HG03039 (cell line): ENCODE measurements around the gene DPP6.

Source experiments
- ATAC-seq: cut with Tn5 transposase; IDR thresholded peaks from one replicate; pipeline ENCODE4 v1.9.1; 2021; ENCODE audit warnings: mild to moderate bottlenecking, moderate library complexity; ENCODE audit not compliant: unreplicated experiment

The DPP6 gene

DNA sequence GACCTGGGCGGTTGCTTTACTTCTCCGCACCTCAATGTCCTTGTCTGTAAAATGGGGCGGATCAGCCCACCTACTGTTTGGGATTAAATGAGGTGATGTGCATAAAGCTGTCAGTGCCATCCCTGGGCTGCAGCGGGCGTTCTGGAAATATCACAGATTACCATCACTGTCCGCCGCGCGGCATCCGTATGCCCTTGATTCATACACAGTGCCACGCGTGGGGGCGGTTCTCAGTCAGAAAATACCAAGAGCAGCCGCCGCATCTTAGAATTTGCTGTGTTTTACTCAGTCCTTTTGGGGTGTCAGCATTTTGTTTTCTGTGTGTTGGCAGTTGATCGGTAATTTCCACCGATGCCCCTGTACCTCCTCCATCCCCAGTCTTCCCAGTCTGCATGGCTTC, 338.8 kb downstream of the DPP6 start:
- ATAC-seq, result no peak

DNA sequence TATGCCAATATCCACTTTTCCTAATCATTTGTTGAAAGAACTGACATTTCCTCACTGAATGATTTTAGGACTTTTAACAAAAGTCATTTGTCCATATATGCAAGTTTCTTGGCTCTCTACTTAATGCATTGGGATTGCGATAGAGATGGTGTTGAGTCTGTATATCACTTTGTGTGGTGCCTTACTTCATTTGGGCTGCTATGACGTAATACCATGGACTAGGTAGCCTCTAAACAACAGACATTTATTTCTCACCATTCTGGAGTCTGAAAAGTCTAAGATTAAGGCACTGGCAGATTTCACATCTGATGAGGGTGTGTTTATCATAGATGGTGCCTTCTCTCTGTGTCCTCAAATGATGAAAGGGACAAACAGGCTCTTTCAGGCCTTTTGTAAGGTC, 342.6 kb downstream of the DPP6 start:
- ATAC-seq, result no peak

DNA sequence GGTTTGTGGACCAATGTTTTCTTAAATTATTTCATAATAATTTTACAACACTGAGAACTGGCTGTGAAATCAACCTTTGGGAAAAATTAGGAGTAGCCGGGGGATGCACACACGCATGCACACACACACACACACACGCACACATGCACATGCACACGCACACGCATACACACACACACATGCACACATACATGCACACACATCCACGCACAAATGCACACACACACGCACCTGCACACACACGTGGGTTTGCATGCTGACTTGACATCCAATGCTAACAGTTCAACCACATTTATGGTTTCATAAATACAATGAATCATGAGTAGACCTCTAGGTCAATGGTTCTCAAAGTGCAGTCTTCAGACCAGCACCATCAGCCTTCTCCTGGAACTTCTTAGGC, 354.1 kb downstream of the DPP6 start:
- no peak for ATAC-seq

DNA sequence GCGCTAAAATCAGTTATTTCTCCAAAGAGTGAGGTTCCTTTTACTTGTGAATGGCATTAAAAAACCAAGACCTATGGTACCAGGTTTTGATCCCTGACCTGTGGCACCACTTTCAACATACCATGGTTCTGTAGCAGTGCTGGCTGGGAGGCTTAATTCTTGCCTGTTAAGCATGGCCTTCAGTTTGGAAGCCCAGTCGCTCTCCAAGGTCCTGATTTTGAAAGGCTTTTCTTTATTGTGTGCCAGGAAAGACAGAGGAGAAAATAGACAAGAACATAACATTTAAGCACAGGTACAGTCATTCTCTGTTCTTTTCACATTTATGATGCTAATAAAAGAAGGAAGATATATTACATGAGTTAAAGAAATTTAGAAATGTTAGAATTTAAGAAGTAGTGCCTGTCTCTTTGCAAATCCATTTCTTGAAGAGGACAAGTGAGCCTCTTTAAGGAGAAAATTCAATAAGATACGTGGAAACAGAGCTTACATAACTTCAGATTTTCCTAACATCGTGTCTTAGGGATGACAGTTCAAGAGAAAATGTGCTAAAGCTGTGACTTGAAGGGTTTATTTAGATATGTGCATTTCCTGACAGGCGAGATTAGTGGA, 357.6 kb downstream of the DPP6 start:
- ATAC-seq, result no peak

DNA sequence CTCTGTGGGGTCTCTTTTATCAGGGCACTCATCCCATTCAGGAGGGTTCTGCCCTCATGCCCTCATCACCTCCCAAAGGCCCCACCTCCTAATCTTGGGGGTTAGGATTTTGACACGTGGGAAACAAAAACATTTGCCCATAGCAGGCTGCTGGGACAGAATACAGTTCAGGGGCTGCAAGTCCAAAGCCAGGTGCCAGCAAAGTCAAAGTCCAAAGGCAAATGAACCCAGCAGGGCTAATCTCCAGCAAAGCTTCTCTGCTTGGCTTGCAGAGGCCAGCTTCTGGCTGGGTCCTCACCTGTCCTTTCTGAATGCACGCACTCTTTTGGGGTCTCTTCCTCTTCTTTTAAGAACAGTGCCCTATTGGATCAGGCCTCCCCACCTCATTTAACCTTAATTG, 359.9 kb downstream of the DPP6 start:
- ATAC-seq, result no peak

DNA sequence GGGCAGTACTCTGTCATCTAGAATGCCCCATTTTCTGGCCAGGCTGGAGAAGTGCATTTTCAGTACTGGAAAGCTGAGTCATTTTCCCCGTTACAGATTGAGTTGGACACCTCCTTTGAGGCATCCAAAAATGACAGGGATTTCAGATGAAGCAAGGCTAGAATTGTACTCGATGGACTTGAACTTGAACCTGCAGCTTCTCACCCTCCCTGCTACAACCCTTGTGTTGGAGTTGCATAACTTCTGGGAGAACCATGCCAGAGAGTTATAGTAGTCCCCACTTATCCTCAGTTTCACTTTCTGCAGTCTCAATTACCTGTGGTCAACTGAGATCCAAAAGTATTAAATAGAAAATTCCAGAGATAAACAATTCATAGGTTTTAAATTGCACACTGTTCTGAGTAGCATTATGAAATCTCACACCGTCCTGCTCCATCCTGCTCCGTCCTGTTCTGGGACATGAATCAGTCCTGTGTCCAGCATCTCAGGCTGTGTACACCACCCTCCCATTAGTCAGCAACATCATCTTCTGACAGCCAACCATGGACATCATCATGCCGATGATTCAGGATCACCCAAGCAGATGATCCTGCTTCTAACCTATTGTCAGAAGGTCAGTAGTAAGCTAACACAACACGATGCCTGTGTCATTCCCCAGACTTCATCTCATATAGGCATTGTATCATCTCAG, 363.7 kb downstream of the DPP6 start:
- ATAC-seq, result no peak

DNA sequence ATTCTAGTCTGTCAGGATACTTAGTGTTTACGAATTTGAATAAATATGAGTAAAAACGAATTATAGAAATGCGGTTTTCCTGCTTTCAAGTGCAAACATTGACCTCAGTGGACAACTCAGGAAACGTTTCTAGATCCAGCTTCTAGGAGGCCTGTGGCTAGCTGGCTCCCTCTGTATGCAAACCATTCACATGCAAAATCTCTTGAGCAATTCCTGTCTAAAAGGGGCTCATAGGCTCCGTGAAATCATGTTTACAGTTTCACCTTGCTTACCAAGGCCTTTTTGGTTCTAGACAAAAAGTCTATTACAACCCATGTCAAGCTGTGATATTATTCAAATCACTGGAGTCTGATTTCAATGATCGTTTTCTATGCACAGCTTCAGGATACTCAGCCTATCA, 364.5 kb downstream of the DPP6 start:
- ATAC-seq, result no peak

DNA sequence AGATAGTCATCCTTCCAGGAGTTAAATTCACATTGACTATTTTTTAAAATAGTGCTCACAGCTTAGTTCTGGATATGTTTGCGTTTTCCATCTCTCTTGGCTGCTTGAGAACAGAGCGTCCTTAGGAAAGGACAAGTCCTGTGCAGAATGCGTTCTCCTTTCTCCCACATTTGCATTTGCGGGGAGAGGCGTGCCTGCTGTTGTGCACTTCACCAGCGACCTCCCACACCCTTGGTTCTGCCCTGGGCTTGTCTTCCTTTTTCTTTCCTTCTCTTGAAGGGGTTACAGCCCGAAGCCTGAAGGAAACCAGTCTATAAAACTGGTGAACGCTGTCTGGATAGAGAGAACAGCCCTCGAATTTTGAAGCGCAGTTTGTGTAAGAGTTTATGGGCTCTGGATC, 367.1 kb downstream of the DPP6 start:
- ATAC-seq, result no peak

DNA sequence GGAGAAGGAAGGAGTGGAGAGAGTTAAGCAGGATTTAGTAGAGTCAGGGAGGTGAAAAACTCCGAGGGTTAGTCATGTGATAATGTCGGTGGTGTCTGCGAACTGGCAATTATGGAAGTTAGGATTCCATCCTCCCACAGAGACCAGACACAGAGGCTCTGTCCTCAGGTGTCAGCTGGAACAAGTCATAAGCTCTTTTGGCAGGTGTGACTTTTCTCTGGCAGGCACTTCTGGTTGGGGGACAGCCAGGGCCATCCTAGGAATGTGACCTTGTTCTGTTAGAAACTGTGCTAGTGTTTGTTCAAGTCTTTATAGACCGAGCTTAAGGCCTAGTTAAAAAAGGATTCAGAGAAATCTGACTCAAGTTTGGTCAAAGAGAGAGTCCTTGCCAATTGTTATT, 371.0 kb downstream of the DPP6 start:
- no peak for ATAC-seq

DNA sequence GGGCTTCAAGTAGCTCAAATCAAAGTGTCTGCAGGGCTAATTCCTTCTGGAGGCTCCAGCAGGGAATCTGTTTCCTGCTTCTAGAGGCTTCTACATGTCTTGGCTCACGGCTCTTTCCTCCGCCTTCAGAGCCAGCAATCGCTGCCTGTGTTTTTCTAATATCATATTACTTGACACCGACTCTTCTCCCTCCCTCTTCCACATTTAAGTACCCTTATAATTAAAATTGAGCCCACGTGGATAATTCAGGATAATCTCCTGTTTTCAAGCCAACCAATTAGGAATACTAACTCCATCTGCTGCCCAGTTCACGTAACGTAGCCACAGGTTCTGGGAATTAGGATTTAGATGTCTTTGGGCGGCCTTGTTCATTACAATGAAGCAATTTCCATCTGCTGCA, 372.2 kb downstream of the DPP6 start:
- no peak for ATAC-seq

DNA sequence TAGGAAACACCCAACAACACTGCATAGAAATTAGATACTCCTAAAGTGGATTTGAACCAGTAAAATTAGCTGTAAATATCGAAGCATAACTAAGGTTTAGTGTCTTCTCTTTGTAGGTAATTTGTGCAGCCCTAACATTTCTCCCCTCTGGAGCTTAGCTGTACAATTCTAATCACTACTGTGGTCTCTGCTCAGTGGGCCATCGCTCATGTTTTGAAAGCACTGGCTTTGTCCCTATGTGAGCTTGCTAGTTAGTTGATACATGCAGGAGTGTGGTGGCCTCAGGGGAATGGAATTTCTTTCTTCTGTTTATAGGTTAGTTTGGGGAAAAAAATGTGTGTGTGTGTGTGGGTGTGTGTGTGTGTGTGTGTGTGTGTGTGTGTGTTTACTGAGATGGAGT, 373.1 kb downstream of the DPP6 start:
- no peak for ATAC-seq

DNA sequence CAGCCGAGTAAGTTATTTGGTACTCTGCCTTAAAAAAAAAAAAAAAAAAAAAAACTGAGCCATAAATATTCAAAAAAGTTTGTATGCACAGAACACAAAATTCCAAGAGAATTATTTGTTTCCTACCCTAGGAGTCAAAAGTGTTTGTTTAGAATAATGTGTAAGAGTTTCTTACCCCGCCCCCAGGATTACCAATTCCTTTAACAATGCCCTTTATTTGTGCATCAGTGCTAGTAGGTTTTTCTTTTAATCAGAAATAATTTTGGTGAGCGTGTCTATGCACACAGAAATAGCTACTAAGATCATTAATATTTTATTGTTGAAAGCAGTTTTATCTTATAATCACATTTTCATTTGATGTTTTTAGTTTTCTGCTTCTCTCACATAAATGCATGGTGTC, 374.6 kb downstream of the DPP6 start:
- no peak for ATAC-seq

DNA sequence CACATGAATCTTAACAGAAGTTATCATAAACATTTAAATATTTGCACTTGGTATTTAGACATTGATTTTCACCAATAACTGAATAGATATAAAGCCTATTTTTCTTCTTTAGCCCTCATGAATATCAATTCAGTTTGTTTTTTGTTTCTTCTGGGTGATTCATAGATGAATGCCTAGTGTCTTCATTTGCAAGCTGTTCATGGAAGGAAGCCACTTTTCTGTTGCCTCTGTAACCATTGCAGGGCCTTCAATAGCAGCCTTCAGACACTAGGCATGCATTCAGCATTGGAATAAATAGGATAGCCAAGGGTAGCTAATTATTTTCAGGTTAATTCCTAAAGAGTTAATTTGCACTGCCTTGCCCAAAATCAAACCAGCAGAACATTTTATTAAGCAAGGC, 375.3 kb downstream of the DPP6 start:
- no peak for ATAC-seq

DNA sequence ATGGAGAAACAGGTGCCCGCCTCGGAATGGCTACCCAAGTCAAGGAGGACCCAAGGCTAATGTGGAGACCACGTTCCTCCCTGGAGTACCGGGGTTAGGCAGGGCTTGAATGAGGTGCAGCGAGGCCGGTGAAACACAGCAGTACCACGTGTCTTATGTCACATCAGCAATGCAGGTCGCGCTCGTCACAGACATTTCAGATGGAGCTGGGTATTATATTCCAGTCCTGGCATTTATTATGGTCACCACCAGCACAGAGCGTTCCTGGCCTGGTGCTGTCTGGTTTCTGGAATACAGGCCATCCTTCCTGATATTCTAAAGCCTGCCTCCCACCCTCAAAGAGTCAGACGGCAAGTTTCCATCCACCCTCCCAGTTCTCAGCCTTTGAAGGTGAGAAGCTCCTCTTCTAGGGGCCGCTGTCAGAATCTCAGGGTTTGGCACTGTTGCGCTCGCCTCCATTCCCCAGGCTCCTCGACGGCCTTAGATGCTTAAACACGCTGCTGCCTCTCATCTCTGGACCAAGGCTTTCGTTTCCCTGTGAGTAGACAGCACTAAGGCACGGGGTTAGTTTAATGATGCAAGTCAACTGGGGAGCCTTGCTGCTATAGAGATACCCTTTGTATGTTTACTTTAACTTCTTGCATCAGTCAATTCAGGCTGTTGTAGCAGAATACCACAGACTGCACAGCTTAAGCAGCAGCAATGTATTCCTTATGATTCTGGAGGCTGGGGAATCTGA, 377.6 kb downstream of the DPP6 start:
- ATAC-seq, result no peak

DNA sequence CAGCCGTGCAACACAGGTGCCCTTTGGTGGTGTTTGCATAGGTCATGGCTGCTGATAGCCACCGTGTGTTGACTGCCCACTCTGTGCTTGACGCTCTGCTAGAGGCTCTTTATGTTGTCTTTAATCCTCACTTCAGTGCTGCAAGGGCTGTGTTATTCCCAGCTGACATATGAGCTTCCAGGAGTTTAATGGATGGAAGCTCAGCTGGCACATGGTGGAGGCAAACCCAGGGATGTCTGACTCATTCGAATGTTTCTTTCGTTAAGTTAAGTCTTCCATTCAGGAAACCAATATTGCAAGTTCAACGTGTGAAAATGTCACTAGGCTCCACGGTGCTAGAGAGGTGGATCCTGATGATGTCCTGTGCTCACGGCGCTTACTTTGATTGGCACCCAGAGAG, 378.4 kb downstream of the DPP6 start:
- no peak for ATAC-seq

DNA sequence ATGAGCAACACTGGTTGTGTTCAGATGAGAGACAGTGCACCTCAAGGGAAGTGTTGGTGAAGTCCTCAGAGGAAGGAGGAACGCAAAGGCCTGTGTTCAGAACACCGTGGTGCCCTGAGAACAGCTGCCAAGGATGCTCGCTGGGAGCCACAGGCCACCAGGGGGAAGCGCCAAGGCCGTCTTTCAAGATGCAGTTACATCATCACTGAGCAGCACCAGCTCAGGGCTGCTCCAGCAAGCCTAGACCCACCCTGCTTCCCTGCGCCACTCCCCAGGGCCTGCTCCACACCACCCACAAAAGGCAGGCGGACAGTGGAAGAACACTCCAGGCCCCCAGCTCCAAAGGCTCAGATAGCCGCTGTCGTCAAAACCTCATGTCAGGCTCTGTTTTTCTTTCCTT, 378.8 kb downstream of the DPP6 start:
- ATAC-seq, result no peak

DNA sequence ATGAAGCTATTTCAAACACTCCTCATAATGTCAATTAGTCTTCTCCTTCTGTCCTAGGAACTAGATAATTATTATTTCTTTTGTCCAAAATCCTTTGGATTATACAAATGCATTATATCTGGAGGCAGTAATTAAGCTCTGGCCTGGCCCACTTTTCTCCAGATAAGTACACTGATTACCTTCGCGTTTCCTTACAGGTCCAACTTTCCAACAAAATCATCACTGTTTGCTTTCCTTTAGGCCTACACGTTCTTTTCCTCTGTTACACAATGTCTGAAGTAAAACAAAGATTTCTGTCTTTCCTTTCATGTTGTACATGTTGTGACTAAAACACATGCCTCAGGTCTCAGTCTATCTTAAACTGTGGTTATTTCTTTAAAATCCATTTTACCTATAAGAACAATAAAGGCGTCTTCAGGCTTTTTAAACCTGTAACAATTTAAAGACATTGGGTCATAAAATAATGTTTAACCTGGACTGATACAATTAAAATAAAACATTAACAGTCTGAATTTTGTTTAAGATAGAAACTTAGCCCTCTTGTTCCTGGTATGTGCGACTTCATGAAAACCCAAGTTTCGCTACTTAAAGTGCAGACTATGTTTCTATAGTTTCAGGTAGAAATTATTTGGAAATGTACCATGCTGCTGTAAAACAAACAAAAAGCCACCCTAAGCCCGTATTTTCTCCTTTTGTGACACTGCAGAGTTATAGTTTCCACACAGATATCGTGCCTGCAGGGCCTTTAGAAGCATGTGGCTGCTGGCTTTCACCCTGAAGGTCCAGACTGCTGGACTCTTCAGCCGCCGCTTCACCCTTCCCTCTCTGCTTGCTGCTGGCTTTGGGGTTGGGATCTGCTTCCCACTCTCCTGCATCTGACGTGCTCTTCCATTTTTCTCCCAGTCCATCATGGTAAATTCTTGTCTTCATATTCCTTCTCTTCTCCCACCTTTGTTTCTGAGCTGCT, 381.7 kb downstream of the DPP6 start:
- ATAC-seq, result no peak

DNA sequence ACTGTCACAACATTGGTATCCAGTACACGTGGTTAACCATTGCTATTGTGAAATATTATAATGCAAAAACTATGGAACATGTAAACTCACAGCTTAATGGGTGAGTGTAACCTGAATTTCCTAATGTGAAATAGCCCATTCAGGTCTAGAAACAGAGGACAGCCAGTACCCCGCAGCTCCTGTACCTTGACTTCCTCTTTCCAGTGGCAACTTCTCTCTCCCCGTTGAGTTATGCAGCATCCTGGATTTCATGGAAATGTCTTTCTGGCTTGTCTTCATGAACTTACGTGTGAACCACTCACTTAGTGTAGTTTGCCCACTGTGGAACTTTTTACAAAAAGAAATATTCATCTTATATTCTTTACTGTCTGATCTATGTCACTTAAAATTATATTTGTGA, 384.4 kb downstream of the DPP6 start:
- no peak for ATAC-seq

DNA sequence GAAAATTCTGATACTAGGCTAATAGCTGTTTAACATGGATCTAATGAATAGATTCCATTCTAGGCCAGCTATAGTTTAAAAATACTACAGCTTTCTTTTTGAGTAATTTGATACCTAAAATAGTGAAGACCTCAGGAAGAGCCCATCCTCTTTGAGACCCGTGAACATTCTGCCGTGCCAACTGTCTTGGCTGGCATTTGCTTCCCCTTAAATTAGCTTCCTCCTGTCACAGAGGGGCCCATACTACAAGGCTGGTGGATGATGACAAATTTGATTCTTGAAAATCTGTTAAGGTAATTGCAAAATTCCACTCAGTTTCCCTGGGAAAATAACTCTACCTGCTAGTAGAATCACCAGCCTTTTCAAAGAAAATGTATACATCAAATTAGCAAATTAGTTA, 385.0 kb downstream of the DPP6 start:
- ATAC-seq, result no peak

DNA sequence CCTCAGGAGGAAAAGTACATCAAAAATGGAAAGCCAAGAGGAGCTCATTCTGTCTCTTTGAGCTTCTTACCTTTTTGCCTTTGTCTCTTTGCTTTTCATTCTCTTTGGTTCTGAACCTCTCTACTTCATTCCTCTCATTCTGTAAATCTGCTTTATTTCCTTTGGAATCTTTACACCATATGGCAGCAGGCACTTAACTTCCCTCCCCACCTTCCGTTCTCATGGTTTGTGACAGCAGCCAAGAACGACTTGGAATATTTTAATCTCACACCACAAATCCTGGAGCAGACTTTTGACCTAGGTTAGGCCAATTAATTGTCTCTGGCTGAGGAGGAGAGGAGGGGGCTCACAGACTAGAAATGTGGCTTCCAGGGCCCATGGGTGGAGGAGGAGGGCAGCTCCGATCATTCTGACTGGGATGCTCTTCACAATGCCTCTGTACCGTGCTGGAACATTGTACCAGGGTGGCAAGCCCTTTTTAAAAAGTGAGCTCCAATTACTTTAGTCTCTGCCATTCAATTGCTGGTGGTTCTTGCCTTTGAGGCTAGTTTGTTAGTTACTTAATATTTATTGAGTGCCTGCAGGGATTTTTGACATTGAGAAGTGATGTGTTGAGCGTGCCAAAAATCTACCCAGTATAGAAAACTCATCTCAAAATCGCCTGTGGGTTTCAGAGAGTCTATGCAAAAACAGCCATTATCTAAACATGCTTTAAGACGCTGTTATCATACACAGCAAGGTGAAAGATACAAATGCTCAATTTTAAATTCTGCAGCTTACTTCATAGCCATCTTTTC, 386.6 kb downstream of the DPP6 start:
- no peak for ATAC-seq
